Cardiac fibroblast (primary cell): ENCODE measurements around the gene NECTIN3.

ENCODE experiments used
- DNase-seq, 2 donors: peaks; one replicate each; pipeline versions ENCODE4 v3.0.0 to v3.0.0-alpha.2; 2010; ENCODE audit warnings: low read depth in 2 of 2
- H3K4me3 ChIP-seq, 2 donors: replicated peaks in 1 of 2; 1 replicate in 1 of 2; 2 replicates in 1 of 2; pipeline ENCODE4 v1.5.1; 2011; ENCODE audit warnings: low read depth in 2 of 2, low read length in 2 of 2, mild to moderate bottlenecking in 2 of 2, moderate library complexity in 1 of 2
- CTCF ChIP-seq: IDR thresholded peaks from one replicate; pipeline ENCODE4 v1.5.1; 2011; ENCODE audit warnings: low read depth, mild to moderate bottlenecking, low read length, inconsistent platforms

The NECTIN3 gene

GRCh38 chr3:111190518-111190917 is 118.9 kb downstream of the NECTIN3 start:
- no peak for DNase-seq
- no peak for TF ChIP-seq CTCF
- H3K4me3 ChIP-seq = no peak overlapping the region

GRCh38 chr3:111193472-111193871 is 121.9 kb downstream of the NECTIN3 start:
- no peak for TF ChIP-seq CTCF
- DNase-seq = no peak
- H3K4me3 ChIP-seq = no peak overlapping the region

- H3K4me3 ChIP-seq = no peak overlapping the region
These were observed 122.4 kb downstream of the NECTIN3 start for GRCh38 chr3:111194048-111194447.

GRCh38 chr3:111197485-111197884 is 125.9 kb downstream of the NECTIN3 start:
- no peak for DNase-seq
- TF ChIP-seq CTCF = no peak
- H3K4me3 ChIP-seq = no peak overlapping the region

More at GRCh38 chr3:111194048-111194447, 122.4 kb downstream of the NECTIN3 start:
- DNase-seq = no peak
- TF ChIP-seq CTCF = no peak

GRCh38 chr3:111200027-111200426 is 128.4 kb downstream of the NECTIN3 start:
- no peak for TF ChIP-seq CTCF
- no peak for DNase-seq
- H3K4me3 ChIP-seq = no peak overlapping the region

GRCh38 chr3:111210003-111210711 is 138.5 kb downstream of the NECTIN3 start:
- DNase-seq = peak; percentile 13 to 46
- TF ChIP-seq CTCF = no peak

More at GRCh38 chr3:111210003-111210711, 138.5 kb downstream of the NECTIN3 start:
- H3K4me3 ChIP-seq = no peak overlapping the region
